Upper lobe of left lung (tissue), 6 donors: ENCODE measurements around the gene VAMP1. TPM values are rescaled to one million over a fixed set of nuclear protein-coding genes. Genes with fewer than 3 reads are reported as not detected.

Source experiments
- ATAC-seq, 2 donors: fragments of 200-7000 bp; cut with Tn5 transposase; one replicate each; pipeline ENCODE4 v1.9.1; 2022; ENCODE audit warnings: mild to moderate bottlenecking in 2 of 2, moderate library complexity in 2 of 2; ENCODE audit not compliant: low FRiP score in 2 of 2
- DNase-seq, 2 donors: peaks; one replicate each; pipeline ENCODE4 v3.0.0-alpha.2; 2019 to 2020
- H3K27ac ChIP-seq, 4 donors: fragments of 200-600 bp; sonication (generic); one replicate each; pipeline ENCODE4 v1.5.1; 2016 to 2019
- H3K27me3 ChIP-seq, 4 donors: fragments of 200-600 bp; sonication (generic); one replicate each; pipeline ENCODE4 v1.5.1; 2017 to 2019
- H3K36me3 ChIP-seq, 4 donors: fragments of 200-600 bp; sonication (generic); one replicate each; pipeline ENCODE4 v1.5.1; 2016 to 2019
- H3K4me1 ChIP-seq, 4 donors: fragments of 200-600 bp; sonication (generic); one replicate each; pipeline ENCODE4 v1.5.1; 2018 to 2019
- H3K4me3 ChIP-seq, 4 donors: fragments of 200-600 bp; sonication (generic); one replicate each; pipeline ENCODE4 v1.5.1; 2017 to 2019; ENCODE audit warnings: mild to moderate bottlenecking in 2 of 4, moderate library complexity in 1 of 4
- H3K9me3 ChIP-seq, 4 donors: fragments of 200-600 bp; sonication (generic); one replicate each; pipeline ENCODE4 v1.5.1; 2018 to 2019
- CTCF ChIP-seq, 6 experiments: fragments of 450-650 bp in 4 of 6; fragments of 200-600 bp in 2 of 6; sonication (generic) in 2 of 6; IDR thresholded peaks; one replicate each; pipeline ENCODE4 v1.5.1; 2016 to 2019; ENCODE audit warnings: antibody characterized with exemption in 6 of 6
- EP300 ChIP-seq, 4 donors: sonication (generic); formaldehyde crosslinking; IDR thresholded peaks; one replicate each; pipeline ENCODE4 v1.5.1; 2017; ENCODE audit warnings: antibody characterized with exemption in 4 of 4, control low read depth in 2 of 4
- POLR2A ChIP-seq, 4 donors: fragments of 450-650 bp; IDR thresholded peaks; one replicate each; pipeline ENCODE4 v1.5.1; 2016 to 2017; ENCODE audit warnings: antibody characterized with exemption in 4 of 4, mild to moderate bottlenecking in 2 of 4
- POLR2AphosphoS5 ChIP-seq, 2 donors: sonication (generic); formaldehyde crosslinking; IDR thresholded peaks; one replicate each; pipeline ENCODE4 v1.5.1; 2017; ENCODE audit warnings: antibody characterized with exemption in 2 of 2
- WGBS, 2 donors: methylation state at CpG; one replicate each; pipeline ENCODE4 v1.1.5; 2017 to 2018; 5-methylcytosine and 5-hydroxymethylcytosine counted together
- total RNA-seq, 6 donors: library from RNA; depleted of rRNA in 4 of 6; stranded (reverse); fragments of >200 nt in 4 of 6; gene quantifications; one replicate each; pipeline versions ENCODE4 v1.1.0 to v1.2.1, GENCODE V29; 2016 to 2021
- donor health status: DM: no; HTN: no; CAD: no; lungs with moderate emphysema.
- donor health status: DM: no; HTN: yes; CAD: no; lungs with severe emphysema.

Gene VAMP1
- 10 to 100 TPM in 2 of 6 donors, 1 to 10 TPM in 4; 4.6 to 25.1 (median 7.1) TPM for total RNA-seq

- Histone ChIP-seq H3K9me3 (no peaks in the 10 kb centered on the region), H3K4me3 (peak within 1 kb of the TSS; percentile 48 to 76 (median 58)), H3K4me1 (peaks cover 13 to 35% (median 20%) of the 10 kb centered on the region in 4 donors), H3K36me3 (peaks cover 0 to 10% (median 1%) of the 10 kb centered on the region in 4 donors), H3K27ac (peak within 1 kb of the TSS; percentile 77 to 95 (median 90)), H3K27me3 (no peaks in the 10 kb centered on the region)
- TF ChIP-seq POLR2AphosphoS5 (IDR thresholded peaks at IDR 0.05), result peak; percentile 97 to 100
- peak; percentile 82 to 100 (median 98) for TF ChIP-seq POLR2A (IDR thresholded peaks at IDR 0.05)
- TF ChIP-seq CTCF (IDR thresholded peaks at IDR 0.05), result peak in 4 of 6 experiments; percentile 26 to 53 (median 40)
- peak in 1 of 4 donors; percentile 37 for TF ChIP-seq EP300 (IDR thresholded peaks at IDR 0.05)
- ATAC-seq, result peak; percentile 98 to 99
- WGBS, 2 donors, result 0 to 1% methylated on average over 2 to 42 of the region's 69 CpGs
- peak; percentile 97 to 99 for DNase-seq
Measured at GRCh38 chr12:6470375-6471163, at the start of gene VAMP1. Gene VAMP1 (minus strand): TSS chr12:6470677. CDS start chr12:6470531, 146 bp downstream.

GRCh38 chr12:6520186-6520585 lies 49.7 kb upstream of the VAMP1 start:
- Histone ChIP-seq H3K9me3 (no peaks in the 10 kb centered on the region), H3K27ac (no peak overlapping the region), H3K4me1 (no peaks in the 10 kb centered on the region), H3K27me3 (no peaks in the 10 kb centered on the region), H3K4me3 (no peak overlapping the region), H3K36me3 (peaks cover 21 to 89% (median 79%) of the 10 kb centered on the region in 4 donors)
- ATAC-seq (no peak), DNase-seq (no peak)
- 87 to 89% methylated on average over 3 of the region's 3 CpGs for WGBS, 2 donors
- TF ChIP-seq EP300 (IDR thresholded peaks at IDR 0.05) (no peak), CTCF (IDR thresholded peaks at IDR 0.05) (no peak), POLR2A (IDR thresholded peaks at IDR 0.05) (no peak), POLR2AphosphoS5 (IDR thresholded peaks at IDR 0.05) (no peak)

- Histone ChIP-seq H3K4me3 (no peak overlapping the region), H3K27ac (no peak overlapping the region), H3K27me3 (no peaks in the 10 kb centered on the region), H3K4me1 (no peaks in the 10 kb centered on the region), H3K9me3 (no peaks in the 10 kb centered on the region), H3K36me3 (peaks cover 14 to 48% (median 36%) of the 10 kb centered on the region in 4 donors)
- DNase-seq (no peak), ATAC-seq (no peak)
- TF ChIP-seq POLR2AphosphoS5 (IDR thresholded peaks at IDR 0.05), result no peak
- no peak for TF ChIP-seq POLR2A (IDR thresholded peaks at IDR 0.05)
- no peak for TF ChIP-seq CTCF (IDR thresholded peaks at IDR 0.05)
- no peak for TF ChIP-seq EP300 (IDR thresholded peaks at IDR 0.05)
- 79 to 82% methylated on average over 7 of the region's 7 CpGs for WGBS, 2 donors
Measured at GRCh38 chr12:6508087-6508486, 37.6 kb upstream of the VAMP1 start.

- Histone ChIP-seq H3K27me3 (no peaks in the 10 kb centered on the region), H3K9me3 (no peaks in the 10 kb centered on the region), H3K4me1 (no peaks in the 10 kb centered on the region), H3K36me3 (peaks cover 8 to 41% (median 30%) of the 10 kb centered on the region in 4 donors), H3K4me3 (no peak overlapping the region), H3K27ac (no peak overlapping the region)
- WGBS, 2 donors, result 82 to 83% methylated on average over 12 of the region's 12 CpGs
- no peak for TF ChIP-seq POLR2AphosphoS5 (IDR thresholded peaks at IDR 0.05)
- no peak for TF ChIP-seq EP300 (IDR thresholded peaks at IDR 0.05)
- TF ChIP-seq POLR2A (IDR thresholded peaks at IDR 0.05), result no peak
- no peak for TF ChIP-seq CTCF (IDR thresholded peaks at IDR 0.05)
- no peak for DNase-seq
- ATAC-seq, result no peak
Measured at GRCh38 chr12:6507102-6507998, 36.9 kb upstream of the VAMP1 start.
